Kidney capillary endothelial cell (primary cell): ENCODE results near the gene PIK3C2A.
A peak's percentile ranks its signal among the peaks of the same experiment; 100 is the strongest.
"Not testable (repeated sequence)": the region's sequence is repeated elsewhere in the genome, so short reads cannot be mapped to it uniquely, and the experiment has no call there.

Experiments
- DNase-seq: peaks from one replicate; pipeline ENCODE4 v3.0.0-alpha.2; 2018; ENCODE audit warnings: low spot score

The PIK3C2A gene, protein sequence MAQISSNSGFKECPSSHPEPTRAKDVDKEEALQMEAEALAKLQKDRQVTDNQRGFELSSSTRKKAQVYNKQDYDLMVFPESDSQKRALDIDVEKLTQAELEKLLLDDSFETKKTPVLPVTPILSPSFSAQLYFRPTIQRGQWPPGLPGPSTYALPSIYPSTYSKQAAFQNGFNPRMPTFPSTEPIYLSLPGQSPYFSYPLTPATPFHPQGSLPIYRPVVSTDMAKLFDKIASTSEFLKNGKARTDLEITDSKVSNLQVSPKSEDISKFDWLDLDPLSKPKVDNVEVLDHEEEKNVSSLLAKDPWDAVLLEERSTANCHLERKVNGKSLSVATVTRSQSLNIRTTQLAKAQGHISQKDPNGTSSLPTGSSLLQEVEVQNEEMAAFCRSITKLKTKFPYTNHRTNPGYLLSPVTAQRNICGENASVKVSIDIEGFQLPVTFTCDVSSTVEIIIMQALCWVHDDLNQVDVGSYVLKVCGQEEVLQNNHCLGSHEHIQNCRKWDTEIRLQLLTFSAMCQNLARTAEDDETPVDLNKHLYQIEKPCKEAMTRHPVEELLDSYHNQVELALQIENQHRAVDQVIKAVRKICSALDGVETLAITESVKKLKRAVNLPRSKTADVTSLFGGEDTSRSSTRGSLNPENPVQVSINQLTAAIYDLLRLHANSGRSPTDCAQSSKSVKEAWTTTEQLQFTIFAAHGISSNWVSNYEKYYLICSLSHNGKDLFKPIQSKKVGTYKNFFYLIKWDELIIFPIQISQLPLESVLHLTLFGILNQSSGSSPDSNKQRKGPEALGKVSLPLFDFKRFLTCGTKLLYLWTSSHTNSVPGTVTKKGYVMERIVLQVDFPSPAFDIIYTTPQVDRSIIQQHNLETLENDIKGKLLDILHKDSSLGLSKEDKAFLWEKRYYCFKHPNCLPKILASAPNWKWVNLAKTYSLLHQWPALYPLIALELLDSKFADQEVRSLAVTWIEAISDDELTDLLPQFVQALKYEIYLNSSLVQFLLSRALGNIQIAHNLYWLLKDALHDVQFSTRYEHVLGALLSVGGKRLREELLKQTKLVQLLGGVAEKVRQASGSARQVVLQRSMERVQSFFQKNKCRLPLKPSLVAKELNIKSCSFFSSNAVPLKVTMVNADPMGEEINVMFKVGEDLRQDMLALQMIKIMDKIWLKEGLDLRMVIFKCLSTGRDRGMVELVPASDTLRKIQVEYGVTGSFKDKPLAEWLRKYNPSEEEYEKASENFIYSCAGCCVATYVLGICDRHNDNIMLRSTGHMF (N-terminal part only)

DNA sequence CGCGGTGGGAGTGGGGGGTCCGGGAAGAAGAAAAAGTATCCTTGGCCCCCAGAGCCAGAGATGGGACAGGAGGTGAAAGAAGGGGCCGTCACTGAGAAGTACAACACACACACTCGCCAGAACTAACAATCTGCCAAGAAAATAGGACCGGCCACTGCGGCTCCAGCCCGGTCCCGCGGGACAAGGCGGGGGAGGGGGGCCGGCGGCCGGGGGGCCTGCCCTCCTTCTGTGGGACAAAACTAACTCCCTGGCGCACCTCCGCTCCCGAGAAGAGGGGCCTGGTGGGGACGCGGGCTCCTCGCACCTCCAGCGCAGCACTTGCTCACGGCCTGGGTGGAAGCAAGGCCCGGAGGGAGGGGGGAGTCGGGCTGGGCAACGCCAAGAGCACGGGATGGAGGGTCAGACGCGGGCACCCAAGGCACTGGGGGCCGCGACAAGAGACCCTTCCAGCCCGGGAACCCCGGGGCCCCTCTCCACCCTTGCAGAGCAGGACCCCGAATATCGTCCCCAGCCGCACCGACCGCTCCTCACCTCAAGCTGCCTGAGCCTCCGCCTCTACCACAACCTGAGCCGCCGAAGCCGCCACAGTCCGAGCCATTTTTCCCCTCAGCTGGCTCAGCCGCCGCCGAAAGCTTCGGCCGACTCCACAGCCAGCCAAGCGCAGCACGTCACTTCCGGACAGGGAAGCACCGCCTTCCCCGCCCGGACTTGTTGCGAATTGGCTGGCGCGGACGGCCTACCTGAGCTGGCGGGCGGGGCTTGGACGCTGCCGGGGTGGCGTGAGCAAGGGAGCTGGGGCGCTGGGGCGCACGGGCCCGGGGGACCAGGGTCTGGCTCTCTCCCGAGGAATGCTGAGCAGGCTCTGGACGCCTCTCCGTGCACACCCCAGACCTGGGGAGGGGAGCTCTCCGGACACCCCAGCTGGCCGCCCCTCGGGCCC is at the start of gene PIK3C2A:
TSS of gene PIK3C2A (minus strand) at position 670 of the 940 bp plus-strand sequence. CDS start 38,245 bp downstream, outside the sequence.
- DNase-seq: peak; percentile 85

GRCh38 chr11:17257196-17257595 is 49.4 kb upstream of the PIK3C2A start:
- no peak for DNase-seq

DNA sequence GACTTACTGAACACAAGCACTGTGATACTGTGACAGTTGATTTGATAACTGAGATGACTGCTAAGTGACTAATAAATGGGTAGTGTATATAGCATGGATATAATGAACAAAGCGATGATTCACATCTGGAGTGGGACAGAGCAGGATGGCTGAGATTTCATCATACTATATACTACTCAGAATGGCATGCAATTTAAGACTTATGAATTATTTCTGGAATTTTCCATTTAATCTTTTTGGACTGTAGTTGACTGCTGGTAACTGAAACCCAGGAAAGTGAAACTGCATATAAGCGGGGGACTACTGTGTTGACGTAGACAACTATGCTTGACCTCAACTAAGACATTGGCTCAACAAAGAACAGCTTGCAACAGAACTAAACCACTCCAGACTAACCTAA is 48.7 kb upstream of the PIK3C2A start:
- peak; percentile 81 for DNase-seq

- no peak for DNase-seq
These were observed 44.9 kb upstream of the PIK3C2A start for GRCh38 chr11:17252704-17253103.

DNA sequence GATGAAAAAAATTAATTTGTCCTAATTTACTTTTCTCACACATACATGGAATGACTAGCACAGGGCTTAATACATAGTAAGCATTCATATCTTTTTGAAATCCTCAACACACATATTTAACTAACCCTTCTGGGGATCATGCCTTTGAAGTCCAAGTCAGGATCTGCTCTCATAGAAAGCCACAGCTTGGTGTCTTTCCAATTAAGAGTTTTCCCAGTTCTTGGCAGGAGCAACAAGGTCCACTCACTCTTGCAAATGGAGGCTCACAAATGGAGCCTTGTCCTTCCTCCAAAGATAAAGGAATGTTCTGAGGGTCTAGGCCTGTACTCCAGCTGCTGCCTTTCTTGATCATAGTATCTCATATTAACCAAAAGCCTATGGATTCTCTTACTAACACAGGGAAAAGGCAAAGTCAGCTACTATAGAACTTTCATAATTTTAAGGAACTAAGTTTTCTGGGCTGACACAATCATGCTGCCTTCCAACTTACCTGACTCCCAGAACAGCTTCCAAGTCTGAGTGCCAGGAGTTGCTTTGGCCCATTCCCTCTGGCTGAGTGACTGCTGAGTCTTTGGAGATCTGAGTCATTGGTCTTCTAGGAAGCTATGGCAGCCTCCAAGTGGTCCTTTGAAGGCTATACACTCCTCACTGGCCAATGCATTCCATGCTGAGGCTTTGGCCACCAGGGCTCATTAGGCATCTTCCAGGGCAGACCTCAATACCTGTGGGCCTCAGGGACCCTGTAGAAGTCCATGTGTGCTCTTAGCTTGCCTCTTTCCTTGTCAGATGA is 43.0 kb upstream of the PIK3C2A start:
- DNase-seq: no peak

GRCh38 chr11:17244046-17244445 is 36.3 kb upstream of the PIK3C2A start:
- DNase-seq: no peak

DNA sequence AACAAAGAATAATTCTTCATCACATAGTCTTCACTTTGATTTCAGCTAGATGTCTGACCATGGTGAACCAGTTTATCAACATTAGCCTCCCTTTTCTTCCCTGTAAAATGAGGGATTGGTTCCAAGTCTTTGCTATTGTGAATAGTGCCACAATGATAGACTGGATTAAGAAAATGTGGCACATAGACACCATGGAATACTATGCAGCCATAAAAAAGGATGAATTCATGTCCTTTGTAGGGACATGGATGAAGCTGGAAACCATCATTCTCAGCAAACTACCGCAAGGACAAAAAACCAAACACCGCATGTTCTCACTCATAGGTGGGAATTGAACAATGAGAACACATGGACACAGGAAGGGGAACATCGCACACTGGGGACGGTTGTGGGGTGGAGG is 35.2 kb upstream of the PIK3C2A start:
- not testable (repeated sequence) for DNase-seq

GRCh38 chr11:17240780-17241179 is 33.0 kb upstream of the PIK3C2A start:
- DNase-seq: no peak

DNA sequence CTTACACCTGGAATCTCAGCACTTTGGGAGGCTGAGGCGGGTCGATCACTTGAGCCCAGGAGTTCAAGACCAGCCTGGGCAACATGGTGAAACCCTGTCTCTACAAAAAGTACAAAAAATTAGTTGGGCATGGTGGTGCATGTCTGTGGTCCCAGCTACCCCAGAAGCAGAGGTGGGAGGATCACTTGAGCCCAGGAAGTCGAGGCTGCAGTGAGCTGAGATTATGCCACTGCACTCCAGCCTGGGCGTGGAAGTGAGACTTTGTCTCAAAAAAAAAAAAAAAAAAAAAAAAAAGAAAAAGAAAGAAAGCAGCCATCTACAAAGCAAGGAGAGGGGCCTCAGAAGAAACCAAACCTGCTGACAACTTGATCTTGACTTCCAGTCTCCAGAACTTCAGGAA is 32.1 kb upstream of the PIK3C2A start:
- not testable (repeated sequence) for DNase-seq

DNA sequence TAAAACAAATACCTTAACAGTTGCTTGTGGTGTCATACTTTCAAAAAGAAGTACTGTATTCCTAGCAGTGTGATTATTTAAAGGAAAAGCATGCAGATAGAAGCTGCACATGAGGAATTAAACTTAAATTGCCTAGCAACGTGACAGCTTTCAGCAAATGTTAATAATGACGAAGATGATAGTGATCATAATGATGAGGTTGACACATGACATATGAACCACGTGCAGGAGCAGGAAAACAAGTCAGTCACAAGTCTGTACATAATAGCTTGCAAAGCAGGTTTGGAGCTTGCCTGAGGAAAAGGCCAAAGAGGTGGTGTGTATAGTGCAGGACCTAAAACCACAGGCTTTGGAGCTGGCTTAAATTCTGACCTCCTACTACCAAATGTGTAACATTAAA is 30.6 kb upstream of the PIK3C2A start:
- no peak for DNase-seq

GRCh38 chr11:17233101-17233500 is 25.3 kb upstream of the PIK3C2A start:
- DNase-seq: no peak

- no peak for DNase-seq
These were observed 23.4 kb upstream of the PIK3C2A start for GRCh38 chr11:17230867-17231851.

DNA sequence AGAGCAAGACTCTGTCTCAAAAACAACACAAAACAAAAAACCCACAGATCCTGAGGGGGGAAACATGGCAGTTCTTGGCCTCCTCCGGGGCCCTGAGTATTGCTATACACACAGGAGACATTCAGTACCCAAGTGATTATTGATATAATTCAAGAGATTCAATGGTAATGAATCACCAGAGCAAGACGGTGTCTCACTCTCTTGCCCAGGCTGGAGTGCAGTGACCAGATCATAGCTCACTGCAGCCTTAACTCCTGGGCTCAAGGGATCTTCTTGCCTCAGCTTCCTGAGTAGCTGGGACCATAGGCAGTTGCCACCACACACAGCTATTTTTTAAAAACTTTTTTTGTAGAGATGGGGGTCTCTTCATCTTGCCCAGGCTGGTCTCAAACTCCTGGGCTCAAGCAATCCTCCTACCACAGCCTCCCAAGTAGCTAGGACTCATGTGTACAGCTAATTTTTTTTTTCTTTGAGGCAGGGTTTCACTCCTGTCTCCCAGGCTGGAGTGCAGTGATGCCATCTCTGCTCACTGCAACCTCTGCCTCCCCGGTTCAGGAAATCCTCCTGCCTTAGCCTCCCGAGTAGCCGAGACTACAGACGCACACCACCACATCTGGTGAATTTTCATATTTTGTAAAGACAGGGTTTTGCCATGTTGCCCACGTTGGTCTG is 21.8 kb upstream of the PIK3C2A start:
- no peak for DNase-seq

DNA sequence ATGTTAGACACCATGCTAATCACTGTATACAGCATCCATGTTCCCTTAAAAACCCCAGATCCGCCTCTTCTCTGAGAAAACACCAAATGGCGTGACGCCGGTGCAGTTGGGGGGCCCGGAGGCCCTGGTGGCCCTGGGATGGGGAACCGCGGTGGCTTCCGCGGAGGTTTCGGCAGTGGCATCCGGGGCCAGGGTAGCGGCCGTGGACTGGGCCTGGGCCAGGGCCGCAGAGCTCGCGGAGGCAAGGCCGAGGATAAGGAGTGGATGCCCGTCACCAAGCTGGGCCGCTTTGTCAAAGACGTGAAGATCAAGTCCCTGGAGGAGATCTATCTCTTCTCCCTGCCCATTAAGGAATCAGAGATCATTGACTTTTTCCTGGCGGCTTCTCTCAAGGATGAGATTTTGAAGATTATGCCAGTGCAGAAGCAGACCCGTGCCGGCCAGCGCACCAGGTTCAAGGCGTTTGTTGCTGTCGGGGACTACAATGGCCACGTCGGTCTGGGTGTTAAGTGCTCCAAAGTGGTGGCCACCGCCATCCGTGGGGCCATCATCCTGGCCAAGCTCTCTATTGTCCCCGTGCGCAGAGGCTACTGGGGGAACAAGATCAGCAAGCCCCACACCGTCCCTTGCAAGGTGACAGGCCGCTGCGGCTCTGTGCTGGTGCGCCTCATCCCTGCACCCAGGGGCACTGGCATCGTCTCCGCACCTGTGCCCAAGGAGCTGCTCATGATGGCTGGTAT is 20.6 kb upstream of the PIK3C2A start:
- not testable (repeated sequence) for DNase-seq

DNA sequence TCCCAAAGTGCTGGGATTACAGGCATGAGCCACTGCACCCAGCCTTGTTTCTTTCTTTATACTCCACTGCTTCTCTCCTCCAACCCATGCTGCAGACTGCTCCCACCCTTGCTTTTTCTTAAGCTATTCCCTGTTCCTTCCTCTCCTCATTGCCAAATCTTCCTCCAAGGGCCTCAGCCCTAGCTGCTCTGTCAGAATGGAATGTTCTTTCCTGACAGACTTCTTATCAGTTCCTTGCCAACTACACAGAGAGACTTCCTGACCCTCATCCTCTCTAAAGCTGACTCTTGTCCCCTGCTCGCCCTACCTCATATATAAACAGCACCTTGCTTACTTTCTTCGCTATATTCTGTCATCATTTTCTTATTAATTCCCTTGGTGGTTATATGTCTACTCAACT is 16.9 kb upstream of the PIK3C2A start:
- DNase-seq: peak; percentile 17

- DNase-seq: no peak
These were observed 14.2 kb upstream of the PIK3C2A start for GRCh38 chr11:17221968-17222367.

GRCh38 chr11:17219016-17219415 is 11.2 kb upstream of the PIK3C2A start:
- DNase-seq: no peak

DNA sequence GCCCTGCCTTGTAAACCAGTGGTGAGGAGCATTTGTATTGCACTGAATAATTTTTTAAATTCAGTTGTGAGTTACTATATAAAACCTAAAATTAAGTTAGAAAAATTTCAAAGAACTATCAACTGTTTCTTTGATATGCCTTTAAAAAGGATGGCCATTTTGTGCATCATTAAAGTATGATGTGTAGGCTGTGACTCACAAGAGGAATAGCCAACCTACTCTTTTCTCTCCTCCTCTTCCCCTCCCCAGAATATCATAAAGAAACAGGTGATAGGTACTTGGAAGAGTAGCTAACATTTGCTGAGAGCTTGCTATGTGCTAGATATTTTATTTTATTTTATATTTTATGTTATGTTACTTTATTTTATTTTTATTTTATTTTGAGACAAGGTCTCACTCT is 10.6 kb upstream of the PIK3C2A start:
- DNase-seq: no peak
